ENCODE results near the gene TBC1D22A.

TBC1D22A gene

GRCh38 chr22:46963672-46964545 is 201.5 kb downstream of the TBC1D22A start:
- Histone ChIP-seq H3K27ac (ENCODE audit: low read depth, low read length) (no peak overlapping the region), H3K4me1 (ENCODE audit: control insufficient read depth, low read depth, low read length) (no peaks in the 10 kb centered on the region), H2BK15ac (replicated peaks; ENCODE audit: low read depth) (no peak overlapping the region), H3K18ac (ENCODE audit: low read length) (no peak overlapping the region), H3K9ac (ENCODE audit: low read length) (no peak overlapping the region), H3K79me1 (ENCODE audit: low read length) (no peaks in the 10 kb centered on the region), H3K23ac (ENCODE audit: low read length) (no peak overlapping the region), H2AK5ac (ENCODE audit: low read length) (no peak overlapping the region), H3K4me3 (ENCODE audit: low read length) (no peak overlapping the region), H4K8ac (ENCODE audit: low read depth, low read length) (no peak overlapping the region), H2BK5ac (ENCODE audit: low read length) (no peak overlapping the region), H2BK120ac (ENCODE audit: low read depth, low read length) (no peak overlapping the region), H3K56ac (ENCODE audit: low read length) (no peak overlapping the region), H4K5ac (ENCODE audit: low read length) (no peak overlapping the region), H3K4me2 (ENCODE audit: low read length) (no peak overlapping the region), H3K79me2 (ENCODE audit: control insufficient read depth, insufficient read depth, low read length) (no peaks in the 10 kb centered on the region), H3K36me3 (ENCODE audit: control insufficient read depth, insufficient read depth, low read length) (no peaks in the 10 kb centered on the region), H3K4ac (ENCODE audit: low read depth, low read length) (no peak overlapping the region), H3K27me3 (ENCODE audit: insufficient read depth, low read length, poor library complexity) (no peaks in the 10 kb centered on the region)
- no CpG with 5 or more reads among the region's 16 CpGs for WGBS (ENCODE audit: extremely low coverage, insufficient coverage, low lambda C conversion rate)
- DNase-seq: no peak

- H3K4me3 ChIP-seq (ENCODE audit: low read length): no peak overlapping the region
- WGBS (ENCODE audit: extremely low coverage, insufficient coverage, low lambda C conversion rate): no CpG with 5 or more reads among the region's 31 CpGs
These were observed 202.5 kb downstream of the TBC1D22A start for GRCh38 chr22:46964773-46965550.

GRCh38 chr22:46965555-46966494 is 203.4 kb downstream of the TBC1D22A start:
- no CpG with 5 or more reads among the region's 33 CpGs for WGBS (ENCODE audit: extremely low coverage, insufficient coverage, low lambda C conversion rate)
- H3K27ac ChIP-seq (ENCODE audit: low read depth, low read length): no peak overlapping the region
- no peaks in the 10 kb centered on the region for H3K79me2 ChIP-seq (ENCODE audit: control insufficient read depth, insufficient read depth, low read length)
- H2BK15ac ChIP-seq (replicated peaks; ENCODE audit: low read depth): no peak overlapping the region
- H3K56ac ChIP-seq (ENCODE audit: low read length): no peak overlapping the region
- no peak overlapping the region for H2AK5ac ChIP-seq (ENCODE audit: low read length)
- H3K4ac ChIP-seq (ENCODE audit: low read depth, low read length): no peak overlapping the region
- H3K4me1 ChIP-seq (ENCODE audit: control insufficient read depth, low read depth, low read length): peaks cover 6% of the 10 kb centered on the region
- no peaks in the 10 kb centered on the region for H3K79me1 ChIP-seq (ENCODE audit: low read length)
- H3K9ac ChIP-seq (ENCODE audit: low read length): no peak overlapping the region
- no peak overlapping the region for H4K8ac ChIP-seq (ENCODE audit: low read depth, low read length)
- no peak overlapping the region for H3K4me2 ChIP-seq (ENCODE audit: low read length)
- H3K23ac ChIP-seq (ENCODE audit: low read length): no peak overlapping the region
- no peaks in the 10 kb centered on the region for H3K27me3 ChIP-seq (ENCODE audit: insufficient read depth, low read length, poor library complexity)
- no peak overlapping the region for H3K18ac ChIP-seq (ENCODE audit: low read length)
- no peaks in the 10 kb centered on the region for H3K36me3 ChIP-seq (ENCODE audit: control insufficient read depth, insufficient read depth, low read length)
- H2BK5ac ChIP-seq (ENCODE audit: low read length): no peak overlapping the region
- DNase-seq: no peak
- H4K5ac ChIP-seq (ENCODE audit: low read length): no peak overlapping the region
- no peak overlapping the region for H3K4me3 ChIP-seq (ENCODE audit: low read length)
- no peak overlapping the region for H2BK120ac ChIP-seq (ENCODE audit: low read depth, low read length)

More at GRCh38 chr22:46964773-46965550, 202.5 kb downstream of the TBC1D22A start:
- Histone ChIP-seq H3K36me3 (ENCODE audit: control insufficient read depth, insufficient read depth, low read length) (no peaks in the 10 kb centered on the region), H3K4me1 (ENCODE audit: control insufficient read depth, low read depth, low read length) (no peaks in the 10 kb centered on the region), H3K56ac (ENCODE audit: low read length) (no peak overlapping the region), H2AK5ac (ENCODE audit: low read length) (no peak overlapping the region), H3K27me3 (ENCODE audit: insufficient read depth, low read length, poor library complexity) (no peaks in the 10 kb centered on the region), H3K9ac (ENCODE audit: low read length) (no peak overlapping the region), H3K23ac (ENCODE audit: low read length) (no peak overlapping the region), H4K8ac (ENCODE audit: low read depth, low read length) (no peak overlapping the region), H2BK120ac (ENCODE audit: low read depth, low read length) (no peak overlapping the region), H3K4me2 (ENCODE audit: low read length) (no peak overlapping the region), H4K5ac (ENCODE audit: low read length) (no peak overlapping the region), H3K18ac (ENCODE audit: low read length) (no peak overlapping the region), H3K79me1 (ENCODE audit: low read length) (no peaks in the 10 kb centered on the region), H3K27ac (ENCODE audit: low read depth, low read length) (no peak overlapping the region), H3K4ac (ENCODE audit: low read depth, low read length) (no peak overlapping the region), H3K79me2 (ENCODE audit: control insufficient read depth, insufficient read depth, low read length) (no peaks in the 10 kb centered on the region), H2BK5ac (ENCODE audit: low read length) (no peak overlapping the region), H2BK15ac (replicated peaks; ENCODE audit: low read depth) (no peak overlapping the region)
- no peak for DNase-seq

- DNase-seq: no peak
- Histone ChIP-seq H3K4me3 (ENCODE audit: low read length) (no peak overlapping the region), H2BK5ac (ENCODE audit: low read length) (no peak overlapping the region), H3K36me3 (ENCODE audit: control insufficient read depth, insufficient read depth, low read length) (no peaks in the 10 kb centered on the region), H3K27ac (ENCODE audit: low read depth, low read length) (no peak overlapping the region), H3K27me3 (ENCODE audit: insufficient read depth, low read length, poor library complexity) (no peaks in the 10 kb centered on the region), H3K79me1 (ENCODE audit: low read length) (no peaks in the 10 kb centered on the region), H3K56ac (ENCODE audit: low read length) (no peak overlapping the region), H3K79me2 (ENCODE audit: control insufficient read depth, insufficient read depth, low read length) (no peaks in the 10 kb centered on the region), H4K8ac (ENCODE audit: low read depth, low read length) (no peak overlapping the region), H3K4me2 (ENCODE audit: low read length) (no peak overlapping the region), H3K4me1 (ENCODE audit: control insufficient read depth, low read depth, low read length) (peaks cover 9% of the 10 kb centered on the region), H3K4ac (ENCODE audit: low read depth, low read length) (no peak overlapping the region), H3K18ac (ENCODE audit: low read length) (no peak overlapping the region), H2BK120ac (ENCODE audit: low read depth, low read length) (no peak overlapping the region), H3K23ac (ENCODE audit: low read length) (no peak overlapping the region), H2BK15ac (replicated peaks; ENCODE audit: low read depth) (no peak overlapping the region), H2AK5ac (ENCODE audit: low read length) (no peak overlapping the region), H3K9ac (ENCODE audit: low read length) (no peak overlapping the region), H4K5ac (ENCODE audit: low read length) (no peak overlapping the region)
- WGBS (ENCODE audit: extremely low coverage, insufficient coverage, low lambda C conversion rate): no CpG with 5 or more reads among the region's 4 CpGs
These were observed 204.0 kb downstream of the TBC1D22A start for GRCh38 chr22:46966495-46966845.

GRCh38 chr22:46966846-46967245 is 204.4 kb downstream of the TBC1D22A start:
- Histone ChIP-seq H2AK5ac (ENCODE audit: low read length) (no peak overlapping the region), H3K4me3 (ENCODE audit: low read length) (no peak overlapping the region), H3K79me1 (ENCODE audit: low read length) (no peaks in the 10 kb centered on the region), H2BK120ac (ENCODE audit: low read depth, low read length) (no peak overlapping the region), H3K4ac (ENCODE audit: low read depth, low read length) (no peak overlapping the region), H3K4me2 (ENCODE audit: low read length) (no peak overlapping the region), H3K23ac (ENCODE audit: low read length) (no peak overlapping the region), H3K27me3 (ENCODE audit: insufficient read depth, low read length, poor library complexity) (no peaks in the 10 kb centered on the region), H3K79me2 (ENCODE audit: control insufficient read depth, insufficient read depth, low read length) (no peaks in the 10 kb centered on the region), H3K9ac (ENCODE audit: low read length) (no peak overlapping the region), H3K18ac (ENCODE audit: low read length) (no peak overlapping the region), H2BK5ac (ENCODE audit: low read length) (no peak overlapping the region), H3K56ac (ENCODE audit: low read length) (no peak overlapping the region), H3K27ac (ENCODE audit: low read depth, low read length) (no peak overlapping the region), H4K8ac (ENCODE audit: low read depth, low read length) (no peak overlapping the region), H4K5ac (ENCODE audit: low read length) (no peak overlapping the region), H2BK15ac (replicated peaks; ENCODE audit: low read depth) (no peak overlapping the region), H3K4me1 (ENCODE audit: control insufficient read depth, low read depth, low read length) (peaks cover 9% of the 10 kb centered on the region), H3K36me3 (ENCODE audit: control insufficient read depth, insufficient read depth, low read length) (no peaks in the 10 kb centered on the region)
- no peak for DNase-seq
- WGBS (ENCODE audit: extremely low coverage, insufficient coverage, low lambda C conversion rate): no CpG with 5 or more reads among the region's 16 CpGs

All from mesendoderm (in vitro differentiated cells).